IgD-negative memory B cell (primary cell): ENCODE results near the gene IFNL4. TPM values are rescaled to one million over a fixed set of nuclear protein-coding genes. Genes with fewer than 3 reads are reported as not detected.
"Not testable (repeated sequence)": the region's sequence is repeated elsewhere in the genome, so short reads cannot be mapped to it uniquely, and the experiment has no call there.

Experiments used
- H3K27ac Mint-ChIP-seq, 3 donors: one replicate each; pipeline ENCODE4 v1.8.0; 2020 to 2022; ENCODE audit warnings: mild to moderate bottlenecking in 3 of 3, mixed read lengths in 3 of 3, moderate library complexity in 1 of 3
- H3K27me3 Mint-ChIP-seq: one replicate; pipeline ENCODE4 v1.8.0; 2021; ENCODE audit warnings: mixed read lengths
- H3K36me3 Mint-ChIP-seq: one replicate; pipeline ENCODE4 v1.8.0; 2020; ENCODE audit warnings: mild to moderate bottlenecking, mixed read lengths
- H3K4me1 Mint-ChIP-seq, 3 donors: one replicate each; pipeline ENCODE4 v1.8.0; 2020 to 2022; ENCODE audit warnings: mixed read lengths in 3 of 3, mild to moderate bottlenecking in 1 of 3
- H3K4me3 Mint-ChIP-seq, 4 donors: one replicate each; pipeline ENCODE4 v1.8.0; 2020 to 2022; ENCODE audit warnings: mild to moderate bottlenecking in 4 of 4, mixed read lengths in 4 of 4, moderate library complexity in 3 of 4
- H3K9me3 Mint-ChIP-seq, 3 donors: one replicate each; pipeline ENCODE4 v1.8.0; 2020 to 2021; ENCODE audit warnings: mixed read lengths in 3 of 3, mild to moderate bottlenecking in 1 of 3
- polyA plus RNA-seq: library from polyadenylated mRNA; unstranded; fragments of 300-500 nt; fragmentation: Illumina TruSeq; gene quantifications from one replicate; pipeline ENCODE4 v1.2.3, GENCODE V29; 2021

IFNL4 gene
- polyA plus RNA-seq = not detected

- H3K4me3 Mint-ChIP-seq = peak within 1 kb of the TSS in 1 of 4 donors; percentile 51
- no peak within 1 kb of the TSS for H3K27ac Mint-ChIP-seq
- no peaks in the 10 kb centered on the region for H3K9me3 Mint-ChIP-seq
- peaks cover 0 to 12% (median 5%) of the 10 kb centered on the region in 3 donors for H3K4me1 Mint-ChIP-seq
- H3K36me3 Mint-ChIP-seq = no peaks in the 10 kb centered on the region
- peaks cover 6% of the 10 kb centered on the region for H3K27me3 Mint-ChIP-seq
Measured at GRCh38 chr19:39248806-39249205, at the start of gene IFNL4. Gene IFNL4 (minus strand): TSS chr19:39248856.

GRCh38 chr19:39297931-39298634, 49.4 kb upstream of the IFNL4 start:
- H3K9me3 Mint-ChIP-seq = peaks cover 0 to 2% (median 0%) of the 10 kb centered on the region in 3 donors
- peaks cover 2% of the 10 kb centered on the region for H3K36me3 Mint-ChIP-seq
- peak overlapping the region in 1 of 3 donors; percentile 52 for H3K27ac Mint-ChIP-seq
- no peaks in the 10 kb centered on the region for H3K4me1 Mint-ChIP-seq
- H3K27me3 Mint-ChIP-seq = peaks cover 8% of the 10 kb centered on the region
- H3K4me3 Mint-ChIP-seq = no peak overlapping the region

- Mint-ChIP-seq H3K4me3 (no peak overlapping the region), H3K9me3 (peaks cover 0 to 4% (median 0%) of the 10 kb centered on the region in 3 donors), H3K36me3 (peaks cover 2% of the 10 kb centered on the region), H3K27ac (no peak overlapping the region), H3K4me1 (no peaks in the 10 kb centered on the region), H3K27me3 (peaks cover 10% of the 10 kb centered on the region)
Measured at GRCh38 chr19:39296906-39297305, 48.2 kb upstream of the IFNL4 start.

- Mint-ChIP-seq H3K27me3 (peaks cover 13% of the 10 kb centered on the region), H3K27ac (no peak within 1 kb of the TSS), H3K9me3 (peaks cover 0 to 8% (median 0%) of the 10 kb centered on the region in 3 donors), H3K36me3 (peaks cover 6% of the 10 kb centered on the region), H3K4me1 (no peaks in the 10 kb centered on the region), H3K4me3 (no peak within 1 kb of the TSS)
Measured at GRCh38 chr19:39296055-39296645, 47.5 kb upstream of the IFNL4 start, which contains the start of gene IFNL1. Gene IFNL1 (plus strand): TSS chr19:39296407. CDS start chr19:39296422, 15 bp downstream.

- Mint-ChIP-seq H3K27me3 (peaks cover 20% of the 10 kb centered on the region), H3K9me3 (peaks cover 0 to 9% (median 0%) of the 10 kb centered on the region in 3 donors), H3K4me3 (no peak overlapping the region), H3K4me1 (no peaks in the 10 kb centered on the region), H3K27ac (no peak overlapping the region), H3K36me3 (peaks cover 7% of the 10 kb centered on the region)
Measured at GRCh38 chr19:39293394-39293793, 44.7 kb upstream of the IFNL4 start.

- H3K4me3 Mint-ChIP-seq = no peak overlapping the region
- H3K4me1 Mint-ChIP-seq = no peaks in the 10 kb centered on the region
- H3K9me3 Mint-ChIP-seq = peaks cover 2 to 24% (median 20%) of the 10 kb centered on the region in 3 donors
- peaks cover 9% of the 10 kb centered on the region for H3K27me3 Mint-ChIP-seq
- no peaks in the 10 kb centered on the region for H3K36me3 Mint-ChIP-seq
- no peak overlapping the region for H3K27ac Mint-ChIP-seq
Measured at GRCh38 chr19:39284032-39284431, 35.4 kb upstream of the IFNL4 start.

- Mint-ChIP-seq H3K9me3 (peaks cover 2 to 24% (median 22%) of the 10 kb centered on the region in 3 donors), H3K36me3 (no peaks in the 10 kb centered on the region), H3K4me1 (no peaks in the 10 kb centered on the region), H3K27me3 (peaks cover 12% of the 10 kb centered on the region), H3K4me3 (no peak overlapping the region), H3K27ac (no peak overlapping the region)
Measured at GRCh38 chr19:39282021-39282420, 33.4 kb upstream of the IFNL4 start.

- no peak overlapping the region for H3K27ac Mint-ChIP-seq
- no peaks in the 10 kb centered on the region for H3K36me3 Mint-ChIP-seq
- H3K4me1 Mint-ChIP-seq = no peaks in the 10 kb centered on the region
- peaks cover 4% of the 10 kb centered on the region for H3K27me3 Mint-ChIP-seq
- peaks cover 2 to 13% (median 10%) of the 10 kb centered on the region in 3 donors for H3K9me3 Mint-ChIP-seq
- H3K4me3 Mint-ChIP-seq = no peak overlapping the region
Measured at GRCh38 chr19:39277598-39277997, 28.9 kb upstream of the IFNL4 start.

GRCh38 chr19:39276740-39277139, 28.1 kb upstream of the IFNL4 start:
- Mint-ChIP-seq H3K9me3 (peaks cover 0 to 8% (median 4%) of the 10 kb centered on the region in 3 donors), H3K27me3 (peaks cover 5% of the 10 kb centered on the region), H3K4me1 (no peaks in the 10 kb centered on the region), H3K4me3 (no peak overlapping the region), H3K27ac (no peak overlapping the region), H3K36me3 (no peaks in the 10 kb centered on the region)

GRCh38 chr19:39275578-39275977, 26.9 kb upstream of the IFNL4 start:
- Mint-ChIP-seq H3K27me3 (peaks cover 5% of the 10 kb centered on the region), H3K36me3 (no peaks in the 10 kb centered on the region), H3K4me1 (no peaks in the 10 kb centered on the region), H3K27ac (no peak overlapping the region), H3K4me3 (no peak overlapping the region), H3K9me3 (peaks cover 0 to 8% (median 4%) of the 10 kb centered on the region in 3 donors)

- H3K27ac Mint-ChIP-seq, H3K27me3 Mint-ChIP-seq, H3K4me3 Mint-ChIP-seq: not testable (repeated sequence)
Measured at GRCh38 chr19:39273859-39274258, 25.2 kb upstream of the IFNL4 start.

GRCh38 chr19:39270036-39270871, 21.6 kb upstream of the IFNL4 start:
- Mint-ChIP-seq H3K4me1 (no peaks in the 10 kb centered on the region), H3K36me3 (no peaks in the 10 kb centered on the region), H3K27me3 (peaks cover 9% of the 10 kb centered on the region), H3K27ac (no peak overlapping the region), H3K4me3 (no peak overlapping the region), H3K9me3 (no peaks in the 10 kb centered on the region)

More at GRCh38 chr19:39273859-39274258, 25.2 kb upstream of the IFNL4 start:
- H3K4me1 Mint-ChIP-seq, H3K9me3 Mint-ChIP-seq, H3K36me3 Mint-ChIP-seq: not testable (repeated sequence)

GRCh38 chr19:39269369-39269768, 20.7 kb upstream of the IFNL4 start:
- H3K36me3 Mint-ChIP-seq, H3K4me1 Mint-ChIP-seq, H3K4me3 Mint-ChIP-seq, H3K27ac Mint-ChIP-seq, H3K9me3 Mint-ChIP-seq: not testable (repeated sequence)
- peaks cover 13% of the 10 kb centered on the region for H3K27me3 Mint-ChIP-seq

GRCh38 chr19:39268531-39269223, 20.0 kb upstream of the IFNL4 start:
- not testable (repeated sequence) for H3K27ac Mint-ChIP-seq, H3K4me3 Mint-ChIP-seq, H3K36me3 Mint-ChIP-seq, H3K9me3 Mint-ChIP-seq, H3K4me1 Mint-ChIP-seq
- H3K27me3 Mint-ChIP-seq = peaks cover 17% of the 10 kb centered on the region

- not testable (repeated sequence) for H3K36me3 Mint-ChIP-seq, H3K9me3 Mint-ChIP-seq, H3K4me1 Mint-ChIP-seq, H3K27ac Mint-ChIP-seq, H3K4me3 Mint-ChIP-seq
- peaks cover 22% of the 10 kb centered on the region for H3K27me3 Mint-ChIP-seq
Measured at GRCh38 chr19:39268085-39268484, 19.4 kb upstream of the IFNL4 start, which contains the start of gene IFNL2. Gene IFNL2 (plus strand): TSS chr19:39268396. CDS start chr19:39268569, 173 bp downstream.
